A549 (cell line): ENCODE data around the gene CDKN2C.

Source experiments
- EP300 ChIP-seq, 2 experiments: fragments of >200 bp; sonication (Bioruptor Twin); formaldehyde crosslinking; IDR thresholded peaks; 2 replicates in 1 of 2; 3 replicates in 1 of 2; pipeline ENCODE4 v1.6.1; 2016 to 2017
- MAX ChIP-seq: IDR thresholded peaks from 2 replicates; pipeline ENCODE4 v1.6.1; 2012
- REST ChIP-seq: fragments of 200-600 bp; sonication (generic); IDR thresholded peaks from 2 replicates; pipeline ENCODE4 v1.6.1; 2016; ENCODE audit warnings: antibody characterized with exemption, mild to moderate bottlenecking, moderate library complexity
- SREBF2 ChIP-seq: fragments of 450-650 bp; IDR thresholded peaks from 2 replicates; pipeline ENCODE4 v1.6.1; 2014; ENCODE audit warnings: mild to moderate bottlenecking, moderate library complexity
- TP53 ChIP-seq: fragments of 250-450 bp; sonication (Bioruptor Pico); IDR thresholded peaks from 2 replicates; pipeline ENCODE4 v1.5.0; 2021; ENCODE audit warnings: mild to moderate bottlenecking, moderate library complexity
- TF ChIP-seq, protein P1 (sequence below): fragments of >200 bp; sonication (Bioruptor Twin); formaldehyde crosslinking; IDR thresholded peaks from 3 replicates; pipeline ENCODE4 v1.5.1; 2016
- TF ChIP-seq, protein P2 (sequence below): fragments of 450-650 bp; IDR thresholded peaks from 2 replicates; pipeline ENCODE4 v1.6.1; 2014; ENCODE audit warnings: antibody characterized with exemption

DNA sequence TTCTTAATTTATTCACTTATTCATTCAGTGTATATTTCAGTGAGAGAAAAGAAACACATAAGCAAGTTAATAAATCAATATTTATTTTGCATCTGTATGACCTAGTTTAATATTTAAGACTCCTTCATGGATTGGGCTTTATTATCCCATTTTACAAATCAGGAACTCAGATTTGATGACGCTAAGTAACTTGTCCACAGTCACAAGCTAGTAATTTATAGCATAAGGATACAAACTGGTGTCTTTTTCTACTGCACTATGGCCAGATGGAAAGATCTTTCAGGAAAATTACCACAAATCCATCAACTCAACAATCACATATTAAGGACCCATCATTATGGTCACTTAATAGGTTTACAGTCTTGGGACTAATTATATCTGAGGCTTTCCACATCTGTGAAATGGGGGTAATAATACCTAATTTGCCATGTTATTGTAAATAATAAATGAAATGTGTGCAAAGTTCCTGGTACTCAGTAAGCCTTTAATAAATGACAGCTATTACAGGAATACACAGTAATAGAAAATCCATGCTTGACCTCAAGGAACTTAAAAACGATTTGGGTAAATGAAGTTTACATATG, 13.3 kb downstream of the CDKN2C start:
- TF ChIP-seq, protein P1, sequence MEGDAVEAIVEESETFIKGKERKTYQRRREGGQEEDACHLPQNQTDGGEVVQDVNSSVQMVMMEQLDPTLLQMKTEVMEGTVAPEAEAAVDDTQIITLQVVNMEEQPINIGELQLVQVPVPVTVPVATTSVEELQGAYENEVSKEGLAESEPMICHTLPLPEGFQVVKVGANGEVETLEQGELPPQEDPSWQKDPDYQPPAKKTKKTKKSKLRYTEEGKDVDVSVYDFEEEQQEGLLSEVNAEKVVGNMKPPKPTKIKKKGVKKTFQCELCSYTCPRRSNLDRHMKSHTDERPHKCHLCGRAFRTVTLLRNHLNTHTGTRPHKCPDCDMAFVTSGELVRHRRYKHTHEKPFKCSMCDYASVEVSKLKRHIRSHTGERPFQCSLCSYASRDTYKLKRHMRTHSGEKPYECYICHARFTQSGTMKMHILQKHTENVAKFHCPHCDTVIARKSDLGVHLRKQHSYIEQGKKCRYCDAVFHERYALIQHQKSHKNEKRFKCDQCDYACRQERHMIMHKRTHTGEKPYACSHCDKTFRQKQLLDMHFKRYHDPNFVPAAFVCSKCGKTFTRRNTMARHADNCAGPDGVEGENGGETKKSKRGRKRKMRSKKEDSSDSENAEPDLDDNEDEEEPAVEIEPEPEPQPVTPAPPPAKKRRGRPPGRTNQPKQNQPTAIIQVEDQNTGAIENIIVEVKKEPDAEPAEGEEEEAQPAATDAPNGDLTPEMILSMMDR = no peak
- no peak for TF ChIP-seq MAX
- no peak for TF ChIP-seq SREBF2
- no peak for TF ChIP-seq EP300 (IDR thresholded peaks at IDR 0.05)
- no peak for TF ChIP-seq TP53 (CRISPR knock-in tag)
- no peak for TF ChIP-seq REST
- TF ChIP-seq, protein P2, sequence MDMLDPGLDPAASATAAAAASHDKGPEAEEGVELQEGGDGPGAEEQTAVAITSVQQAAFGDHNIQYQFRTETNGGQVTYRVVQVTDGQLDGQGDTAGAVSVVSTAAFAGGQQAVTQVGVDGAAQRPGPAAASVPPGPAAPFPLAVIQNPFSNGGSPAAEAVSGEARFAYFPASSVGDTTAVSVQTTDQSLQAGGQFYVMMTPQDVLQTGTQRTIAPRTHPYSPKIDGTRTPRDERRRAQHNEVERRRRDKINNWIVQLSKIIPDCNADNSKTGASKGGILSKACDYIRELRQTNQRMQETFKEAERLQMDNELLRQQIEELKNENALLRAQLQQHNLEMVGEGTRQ = no peak
